H4 (cell line): ENCODE measurements around the gene IL21R. TPM values are rescaled to one million over a fixed set of nuclear protein-coding genes. Genes with fewer than 3 reads are reported as not detected.

Experiments
- DNase-seq: peaks from one replicate; pipeline ENCODE4 v3.0.0-alpha.2; 2015; ENCODE audit warnings: low spot score
- total RNA-seq: library from RNA; depleted of rRNA; stranded (reverse); fragments of >200 nt; shearing (Covaris generic); gene quantifications from 2 replicates; pipeline ENCODE4 v1.2.3, GENCODE V29; 2014; rRNA removed

The IL21R gene
- total RNA-seq, 1 experiment from 2014 or later: 1.0 TPM

DNA sequence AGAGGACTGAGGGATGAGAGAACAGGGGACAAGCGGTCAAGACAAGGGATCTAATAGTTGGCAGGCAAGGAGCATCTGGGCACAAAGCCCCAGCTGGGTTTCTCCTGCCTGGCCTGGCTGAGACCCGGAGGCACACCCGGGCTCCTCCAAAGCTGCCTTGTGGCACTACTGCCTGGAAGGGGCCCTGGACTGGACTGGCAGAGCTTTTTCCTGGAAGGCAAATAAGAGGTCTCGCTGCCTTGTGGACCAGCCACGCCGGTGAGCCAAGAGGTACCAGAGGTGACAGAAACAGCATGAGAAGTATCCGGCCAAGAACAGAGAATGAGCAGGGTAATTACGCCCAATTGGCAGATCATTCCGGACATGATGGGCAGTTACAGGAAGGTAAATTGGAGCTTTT lies 83.2 kb downstream of the IL21R start:
- no peak for DNase-seq

- no peak for DNase-seq
Measured at GRCh38 chr16:27485811-27486210, 83.8 kb downstream of the IL21R start.

- no peak for DNase-seq
Measured at GRCh38 chr16:27486344-27486743, 84.4 kb downstream of the IL21R start.

- DNase-seq: no peak
Measured at GRCh38 chr16:27486760-27487159, 84.8 kb downstream of the IL21R start.

DNA sequence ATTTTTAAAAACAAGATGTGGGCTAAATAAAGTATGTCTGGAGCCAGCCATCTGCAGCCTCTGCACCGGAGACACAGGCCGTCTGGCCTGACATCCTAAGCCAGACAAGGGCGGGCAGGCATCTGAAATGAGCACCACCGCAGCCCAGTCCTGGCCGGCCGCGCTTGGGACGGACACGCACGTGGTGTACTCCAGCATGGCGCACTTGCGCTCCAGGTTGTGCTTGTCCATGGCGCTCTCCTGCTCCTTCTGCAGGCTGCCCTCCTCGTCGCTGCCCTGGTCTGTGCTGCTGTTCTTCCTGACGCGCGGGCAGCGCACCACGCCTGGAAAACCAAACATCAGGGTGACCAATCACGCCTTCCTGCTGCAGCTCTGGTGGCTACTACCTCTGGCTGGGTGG lies 87.4 kb downstream of the IL21R start:
- no peak for DNase-seq

GRCh38 chr16:27489906-27490305 lies 87.9 kb downstream of the IL21R start:
- DNase-seq: no peak

DNA sequence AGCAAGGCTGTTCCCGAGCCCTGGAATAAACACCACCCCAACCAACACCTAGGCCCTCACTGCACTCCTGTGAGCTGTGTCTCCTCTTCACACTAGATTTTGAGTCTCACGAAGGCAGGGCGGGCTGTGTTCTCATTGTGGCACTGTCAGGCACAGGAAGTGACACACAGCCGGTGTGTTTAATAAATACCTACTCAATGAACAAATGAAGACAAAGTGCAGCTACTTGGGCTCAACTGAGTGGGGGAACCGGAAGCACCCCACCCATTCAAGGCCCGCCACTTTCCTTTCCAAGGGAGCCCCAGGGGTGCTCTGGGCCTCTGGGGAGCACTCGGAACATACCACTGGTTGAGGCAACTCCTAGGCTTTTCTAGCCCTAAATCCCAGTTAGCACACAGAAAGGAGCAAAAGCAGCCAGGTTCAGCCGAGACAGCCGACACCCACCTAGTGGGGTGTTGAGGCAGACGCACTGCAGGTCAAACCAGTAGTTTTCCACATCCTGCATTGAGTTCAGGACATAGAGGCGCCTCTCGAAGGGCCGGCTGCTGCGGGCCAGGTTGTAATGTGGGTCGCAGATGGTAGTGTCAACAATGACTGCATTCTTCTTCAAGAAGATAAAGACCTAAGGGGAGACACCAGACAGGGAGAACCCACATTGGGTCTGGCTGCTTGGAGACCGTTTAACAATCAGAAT lies 90.1 kb downstream of the IL21R start:
- DNase-seq: no peak

DNA sequence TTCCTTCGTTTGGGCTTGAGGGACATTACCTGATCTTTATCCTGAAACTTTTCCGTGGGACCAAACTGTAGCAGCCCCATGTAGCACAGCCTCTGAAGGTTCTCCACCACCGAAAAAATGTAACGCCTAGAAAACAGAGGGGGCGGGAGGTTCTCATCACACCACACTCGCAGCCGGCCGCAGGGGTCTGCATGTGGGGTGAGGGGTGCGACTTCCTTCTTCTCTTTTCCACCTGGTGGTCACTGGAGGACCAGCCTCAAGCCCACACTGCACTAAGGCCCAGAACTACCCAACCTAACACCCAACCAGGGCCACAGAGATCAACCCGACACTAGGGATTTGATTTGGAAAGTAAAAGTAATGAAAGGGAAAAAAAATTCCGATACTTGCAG lies 90.6 kb downstream of the IL21R start:
- DNase-seq: no peak

DNA sequence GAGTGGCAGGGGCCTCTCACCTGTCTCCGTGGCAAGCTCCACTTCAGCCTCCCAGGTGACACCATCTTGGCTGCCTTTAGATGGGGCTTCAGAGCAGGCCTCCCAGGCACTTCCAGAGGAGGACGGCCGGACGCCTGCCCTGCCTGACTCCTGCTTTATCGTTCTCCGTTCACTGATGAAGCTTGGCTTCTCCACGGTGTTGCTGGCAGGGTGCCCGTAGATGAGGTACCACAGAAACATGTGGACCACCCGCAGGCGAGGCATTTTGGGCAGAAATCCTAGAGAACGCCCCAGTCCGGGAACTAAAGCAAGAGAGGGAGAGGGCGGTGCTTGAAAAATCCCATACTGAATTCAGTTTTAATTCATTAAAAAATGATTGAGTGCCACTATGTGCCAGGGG lies 93.2 kb downstream of the IL21R start:
- DNase-seq: no peak

GRCh38 chr16:27498031-27498825 lies 96.3 kb downstream of the IL21R start:
- DNase-seq: no peak

- no peak for DNase-seq
Measured at GRCh38 chr16:27498916-27499658, 97.1 kb downstream of the IL21R start.

DNA sequence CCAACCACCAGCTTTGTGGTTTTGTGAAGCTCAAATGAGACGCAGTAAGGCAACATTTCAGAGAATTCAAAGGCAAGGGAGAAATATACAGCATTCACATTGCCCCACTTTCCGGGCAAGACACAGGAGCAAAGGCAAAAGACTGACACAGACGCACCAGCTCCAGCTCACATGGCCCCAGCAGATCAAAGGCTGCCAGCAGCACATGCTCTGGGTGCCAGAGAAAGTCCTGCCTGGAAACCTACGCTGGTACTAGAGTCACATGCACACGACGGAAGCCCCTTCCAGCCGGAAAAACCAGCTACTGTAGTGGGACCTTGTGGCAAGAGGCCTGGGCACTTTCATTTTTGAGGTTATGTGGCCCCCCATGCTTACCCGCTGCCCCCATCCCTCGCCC lies 97.7 kb downstream of the IL21R start:
- DNase-seq: no peak

DNA sequence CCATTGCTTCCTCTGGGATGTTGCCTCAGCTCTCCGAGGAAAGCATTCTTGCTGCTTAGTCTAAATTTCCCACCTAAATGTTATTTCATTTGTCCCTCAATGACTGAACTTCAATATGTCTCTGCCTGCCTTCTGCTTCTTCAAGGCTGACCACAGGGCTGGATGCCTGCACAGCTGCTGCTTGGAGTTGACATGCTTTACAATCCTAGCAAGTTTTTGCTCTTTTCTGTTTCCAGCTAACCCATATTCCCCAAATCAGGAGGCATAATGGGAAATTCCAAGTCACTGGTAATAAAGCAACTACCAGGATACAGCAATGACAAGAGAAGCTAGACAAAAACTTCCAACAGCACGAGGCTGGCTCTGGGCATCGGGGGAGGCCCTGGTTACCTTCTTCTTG lies 98.8 kb downstream of the IL21R start:
- no peak for DNase-seq

Other genes starting within 250 kb of the IL21R start
- gene KDM8, start 198.6 kb upstream of the IL21R start, total RNA-seq: 3.6 and 5.0 TPM in 2 replicates
- 49.4 and 52.6 TPM in 2 replicates for gene NSMCE1, start 133.4 kb upstream of the IL21R start, total RNA-seq
- gene IL4R, start 88.2 kb upstream of the IL21R start, total RNA-seq: 8.5 and 9.0 TPM in 2 replicates
- gene GTF3C1, start 147.7 kb downstream of the IL21R start, total RNA-seq: 32.2 and 34.3 TPM in 2 replicates
- gene KATNIP, start 148.0 kb downstream of the IL21R start, total RNA-seq: 8.4 and 9.3 TPM in 2 replicates